SU-DHL-6 (cell line): ENCODE data around the gene CSH1.

Experiments used
- H2AFZ ChIP-seq: fragments of 200-600 bp; sonication (generic); 2 replicates; pipeline ENCODE4 v1.6.1; 2014; ENCODE audit warnings: low read depth, mild to moderate bottlenecking, moderate library complexity, mixed read lengths, antibody characterized with exemption, low read length; ENCODE audit not compliant: severe bottlenecking
- H3F3A ChIP-seq: fragments of 200-600 bp; shearing (Covaris generic); 2 replicates; pipeline ENCODE4 v1.6.0; 2016; ENCODE audit warnings: antibody characterized with exemption, mild to moderate bottlenecking; ENCODE audit not compliant: insufficient read depth
- H3K27ac ChIP-seq: fragments of 200-600 bp; sonication (generic); 2 replicates; pipeline ENCODE4 v1.5.1; 2016; ENCODE audit warnings: low read depth, mild to moderate bottlenecking, low read length, moderate library complexity, mixed read lengths
- H3K27me3 ChIP-seq: fragments of 200-600 bp; sonication (generic), shearing (Covaris generic); 2 replicates; pipeline ENCODE4 v1.6.0; 2014; ENCODE audit warnings: mild to moderate bottlenecking, low read length
- H3K36me3 ChIP-seq: fragments of 200-600 bp; sonication (generic); 2 replicates; pipeline ENCODE4 v1.6.1; 2014; ENCODE audit warnings: mild to moderate bottlenecking, low read length, mixed read lengths
- H3K4me2 ChIP-seq: fragments of 300-600, 200-600 bp; shearing (Covaris generic), sonication (generic); 2 replicates; pipeline ENCODE4 v1.6.0; 2014; ENCODE audit warnings: low read length, low read depth, mild to moderate bottlenecking; ENCODE audit not compliant: poor library complexity, severe bottlenecking
- H3K4me3 ChIP-seq: fragments of 200-600 bp; sonication (generic); 2 replicates; pipeline ENCODE4 v1.5.1; 2014; ENCODE audit warnings: antibody characterized with exemption, low read length, mild to moderate bottlenecking, mixed read lengths; ENCODE audit not compliant: insufficient read depth, poor library complexity, severe bottlenecking
- H3K79me2 ChIP-seq: fragments of 200-600 bp; sonication (generic); 2 replicates; pipeline ENCODE4 v1.6.1; 2014; ENCODE audit warnings: mild to moderate bottlenecking, low read length, moderate library complexity; ENCODE audit not compliant: insufficient read depth
- H3K9ac ChIP-seq: fragments of 200-600 bp; sonication (generic); 2 replicates; pipeline ENCODE4 v1.7.0; 2014; ENCODE audit warnings: mild to moderate bottlenecking, low read length
- H3K9me2 ChIP-seq: fragments of 200-600 bp; sonication (generic); replicated peaks from 2 replicates; pipeline ENCODE4 v1.6.1; 2014; ENCODE audit warnings: low read length; ENCODE audit not compliant: insufficient read depth
- H3K9me3 ChIP-seq: fragments of 200-600 bp; sonication (generic); 2 replicates; pipeline ENCODE4 v1.6.1; 2014; ENCODE audit warnings: low read length, mixed read lengths; ENCODE audit not compliant: insufficient read depth
- H4K20me1 ChIP-seq: fragments of 200-600 bp; sonication (generic); 2 replicates; pipeline ENCODE4 v1.6.1; 2014; ENCODE audit warnings: low read depth, mild to moderate bottlenecking, antibody characterized with exemption, low read length, moderate library complexity, mixed read lengths
- CTCF ChIP-seq: fragments of 200-600 bp; sonication (generic); IDR thresholded peaks from one replicate; pipeline ENCODE4 v1.5.1; 2017; ENCODE audit warnings: antibody characterized with exemption, mild to moderate bottlenecking, low read length, moderate library complexity; ENCODE audit not compliant: insufficient read depth, poor library complexity, severe bottlenecking
- EZH2phosphoT487 ChIP-seq: fragments of 200-600 bp; sonication (generic), shearing (Covaris generic); conservative IDR thresholded peaks from 2 replicates; pipeline ENCODE4 v1.6.1; 2018; ENCODE audit warnings: mild to moderate bottlenecking, antibody characterized with exemption, low read length, moderate library complexity, mixed read lengths

CSH1 gene

DNA sequence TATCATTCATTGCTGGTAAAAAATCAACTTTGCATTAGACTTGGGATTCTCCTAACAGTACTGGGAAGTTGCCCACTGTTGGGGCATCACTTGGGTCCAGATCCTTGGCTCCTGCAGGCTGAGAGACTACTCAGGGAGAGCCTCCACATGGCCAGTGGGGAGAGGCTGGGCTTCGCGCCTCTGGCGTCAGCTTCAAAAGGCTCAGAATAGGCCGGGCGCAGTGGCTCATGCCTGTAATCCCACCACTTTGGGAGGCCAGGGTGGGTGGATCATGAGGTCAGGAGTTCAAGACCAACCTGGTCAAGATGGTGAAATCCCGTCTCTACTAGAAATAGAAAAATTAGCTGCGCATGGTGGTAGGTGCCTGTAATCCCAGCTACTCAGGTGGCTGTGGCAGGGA is 18.1 kb upstream of the CSH1 start:
- Histone ChIP-seq H3K4me2 (no peak overlapping the region), H3K4me3 (no peak overlapping the region), H3K9ac (no peak overlapping the region), H2AFZ (no peak overlapping the region), H3F3A (peaks cover 2% of the 10 kb centered on the region; the same call in 1 of the 2 replicates), H3K9me2 (no peaks in the 10 kb centered on the region), H3K36me3 (no peaks in the 10 kb centered on the region), H3K9me3 (no peaks in the 10 kb centered on the region), H3K79me2 (no peaks in the 10 kb centered on the region), H4K20me1 (no peaks in the 10 kb centered on the region), H3K27ac (no peak overlapping the region), H3K27me3 (no peaks in the 10 kb centered on the region)
- no peak for TF ChIP-seq EZH2phosphoT487
- no peak for TF ChIP-seq CTCF

GRCh38 chr17:63911657-63912100 is 15.3 kb upstream of the CSH1 start:
- no peaks in the 10 kb centered on the region for H4K20me1 ChIP-seq
- no peaks in the 10 kb centered on the region for H3K9me3 ChIP-seq
- H3K9ac ChIP-seq: no peak overlapping the region
- no peaks in the 10 kb centered on the region for H3K27me3 ChIP-seq
- H3K4me3 ChIP-seq: no peak overlapping the region
- H3K36me3 ChIP-seq: no peaks in the 10 kb centered on the region
- no peak overlapping the region for H3K4me2 ChIP-seq
- no peaks in the 10 kb centered on the region for H3F3A ChIP-seq
- peak; percentile 23 for TF ChIP-seq CTCF
- no peak for TF ChIP-seq EZH2phosphoT487
- H3K27ac ChIP-seq: no peak overlapping the region
- no peaks in the 10 kb centered on the region for H3K9me2 ChIP-seq
- no peak overlapping the region for H2AFZ ChIP-seq
- H3K79me2 ChIP-seq: no peaks in the 10 kb centered on the region

DNA sequence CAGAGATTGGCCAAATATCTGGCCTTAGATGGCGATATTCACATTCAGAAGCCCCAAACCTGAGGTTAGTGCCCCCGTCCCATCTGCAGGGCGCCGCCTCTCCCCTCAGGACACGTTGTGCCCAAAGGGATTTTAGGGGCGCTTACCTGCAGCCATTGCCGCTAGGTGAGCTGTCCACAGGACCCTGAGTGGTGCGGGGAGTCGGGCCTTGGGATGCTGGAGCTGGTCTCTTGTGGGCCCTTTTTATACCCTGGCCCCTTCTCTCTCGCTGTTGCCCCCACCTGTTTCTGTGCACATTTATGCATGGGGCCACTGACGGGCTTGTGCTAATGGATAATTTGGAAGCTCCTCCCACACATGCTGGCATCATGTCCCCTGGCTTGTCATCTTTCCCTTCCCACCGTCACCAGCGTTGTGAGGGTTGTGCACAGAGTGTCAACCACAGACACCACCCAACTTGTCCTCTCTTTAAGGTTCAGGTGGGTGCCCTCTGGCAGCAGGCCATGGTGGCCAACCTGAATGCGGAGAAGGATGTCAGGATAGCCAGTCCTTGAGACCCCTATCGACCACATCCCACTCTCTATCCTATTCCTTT is 14.8 kb upstream of the CSH1 start, which contains the start of gene CSHL1:
TSS of gene CSHL1 (minus strand) at position 218 of the 595 bp plus-strand sequence. CDS start at position 156, 62 bp downstream.
- no peaks in the 10 kb centered on the region for H3F3A ChIP-seq

More for the DNA sequence above, 14.8 kb upstream of the CSH1 start, which contains the start of gene CSHL1:
- Histone ChIP-seq H3K9ac (no peak within 1 kb of the TSS), H3K9me3 (no peaks in the 10 kb centered on the region), H3K36me3 (no peaks in the 10 kb centered on the region), H3K27me3 (no peaks in the 10 kb centered on the region), H4K20me1 (no peaks in the 10 kb centered on the region), H3K9me2 (no peaks in the 10 kb centered on the region), H2AFZ (no peak within 1 kb of the TSS), H3K27ac (no peak within 1 kb of the TSS), H3K79me2 (no peaks in the 10 kb centered on the region), H3K4me3 (no peak within 1 kb of the TSS), H3K4me2 (no peak within 1 kb of the TSS)
- no peak for TF ChIP-seq EZH2phosphoT487
- no peak for TF ChIP-seq CTCF
